ENCODE results near the gene GAS6. TPM values are rescaled to one million over a fixed set of nuclear protein-coding genes. Genes with fewer than 3 reads are reported as not detected.

Gene GAS6
- polyA plus RNA-seq, 12 donors = 20.9 to 61.4 (median 31.5) TPM; not detected in 1

- no peak for DNase-seq
Measured at GRCh38 chr13:113890774-113891480, 27.1 kb upstream of the GAS6 start.

- no peak for DNase-seq
Measured at GRCh38 chr13:113889467-113889866, 25.6 kb upstream of the GAS6 start.

DNA sequence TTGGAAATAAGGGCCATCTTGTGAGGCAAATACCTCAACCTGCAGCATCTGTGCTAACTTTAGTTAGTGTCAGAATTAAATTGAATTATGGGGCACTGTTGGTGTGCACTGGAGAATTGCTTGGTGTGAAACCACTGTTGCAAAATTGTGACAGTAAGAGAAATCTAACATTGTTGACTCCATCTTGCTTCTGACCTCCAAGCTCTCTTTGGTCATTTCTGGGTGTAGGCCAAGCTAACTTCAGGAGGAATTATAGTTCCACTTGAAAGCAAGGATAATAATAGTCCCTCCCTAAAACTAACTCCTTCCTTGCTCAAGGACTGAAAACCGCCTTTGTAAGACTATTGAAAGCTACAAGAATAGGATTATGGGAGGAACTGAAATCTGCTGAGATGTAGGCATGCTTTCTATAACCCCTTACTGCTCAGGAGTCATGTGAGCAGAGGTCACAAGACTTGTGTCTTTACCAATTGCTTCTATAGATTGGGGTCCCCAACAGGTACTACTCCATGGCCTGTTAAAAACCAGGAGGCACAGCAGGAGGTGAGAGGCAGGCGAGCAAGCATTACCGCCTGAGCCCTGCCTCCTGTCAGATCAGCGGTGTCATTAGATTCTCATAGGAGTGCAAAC lies 24.9 kb upstream of the GAS6 start:
- DNase-seq = no peak

DNA sequence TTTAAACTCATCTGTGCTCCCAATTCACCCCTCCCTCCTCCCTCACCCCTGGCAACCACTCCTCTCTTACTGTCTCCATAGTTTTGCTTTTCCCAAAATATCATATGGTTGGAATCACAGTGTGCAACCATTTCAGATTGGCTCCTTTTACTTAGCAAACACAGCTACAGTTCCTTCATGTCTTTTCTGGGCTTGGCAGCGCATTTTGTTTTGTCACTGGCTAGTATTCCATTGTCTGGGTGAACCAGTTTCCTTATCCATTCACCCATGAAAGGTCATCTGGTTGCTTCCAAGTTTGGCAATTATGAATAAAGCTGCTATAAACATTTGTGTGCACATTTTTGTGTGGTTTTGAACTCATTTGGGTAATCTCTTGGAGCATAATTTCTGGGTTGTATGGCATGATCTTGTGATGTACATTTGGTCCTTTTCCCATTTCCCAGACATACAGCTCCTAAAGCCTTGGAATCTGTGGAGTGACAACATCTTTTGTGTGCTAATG lies 23.9 kb upstream of the GAS6 start:
- DNase-seq = no peak

DNA sequence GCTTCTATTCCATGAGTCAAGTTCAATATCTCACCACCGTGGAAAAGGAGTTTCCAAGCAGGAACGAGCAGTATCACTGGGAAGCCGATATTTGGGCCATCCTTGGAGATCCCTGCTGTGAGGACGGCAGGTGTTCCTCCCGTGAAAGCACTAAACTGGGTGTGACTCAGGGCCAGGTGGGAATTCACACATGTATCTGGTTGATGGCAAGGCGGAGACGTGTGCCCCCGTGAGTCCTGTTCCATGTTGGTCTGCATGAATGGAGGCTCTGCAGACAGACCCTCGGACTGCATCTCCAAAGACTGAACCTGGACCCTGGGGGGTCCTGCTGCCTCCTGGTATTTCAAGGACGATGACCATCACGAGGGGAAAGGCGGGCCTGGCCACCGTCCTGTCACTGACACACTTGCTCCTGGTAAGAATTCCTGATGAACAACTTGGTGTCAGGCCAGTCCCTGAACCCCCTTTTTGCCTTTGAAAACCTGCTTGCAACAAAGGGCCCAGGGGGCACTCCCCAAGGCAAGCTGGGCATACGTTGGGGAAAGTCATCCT lies 22.8 kb upstream of the GAS6 start:
- DNase-seq = no peak

DNA sequence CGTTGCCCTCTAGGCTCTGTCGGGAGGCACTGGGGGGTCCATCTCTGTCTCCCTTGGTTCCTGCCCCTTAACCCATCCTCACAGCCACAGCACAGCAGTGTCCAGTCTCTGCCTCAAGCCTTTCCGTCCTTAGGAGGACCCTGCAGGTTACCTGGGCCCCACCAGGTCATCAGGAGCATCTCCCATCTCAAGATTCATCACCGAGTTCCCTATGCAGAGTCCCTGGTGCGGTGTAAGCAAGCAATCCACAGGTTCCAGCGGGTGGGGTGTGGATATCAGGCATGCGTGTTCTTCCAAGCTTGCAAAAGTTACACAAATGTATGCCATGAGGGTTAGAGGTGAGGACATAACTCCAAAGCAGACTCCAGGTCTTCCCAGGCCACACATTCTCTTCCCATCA lies 20.9 kb upstream of the GAS6 start:
- DNase-seq = no peak

DNA sequence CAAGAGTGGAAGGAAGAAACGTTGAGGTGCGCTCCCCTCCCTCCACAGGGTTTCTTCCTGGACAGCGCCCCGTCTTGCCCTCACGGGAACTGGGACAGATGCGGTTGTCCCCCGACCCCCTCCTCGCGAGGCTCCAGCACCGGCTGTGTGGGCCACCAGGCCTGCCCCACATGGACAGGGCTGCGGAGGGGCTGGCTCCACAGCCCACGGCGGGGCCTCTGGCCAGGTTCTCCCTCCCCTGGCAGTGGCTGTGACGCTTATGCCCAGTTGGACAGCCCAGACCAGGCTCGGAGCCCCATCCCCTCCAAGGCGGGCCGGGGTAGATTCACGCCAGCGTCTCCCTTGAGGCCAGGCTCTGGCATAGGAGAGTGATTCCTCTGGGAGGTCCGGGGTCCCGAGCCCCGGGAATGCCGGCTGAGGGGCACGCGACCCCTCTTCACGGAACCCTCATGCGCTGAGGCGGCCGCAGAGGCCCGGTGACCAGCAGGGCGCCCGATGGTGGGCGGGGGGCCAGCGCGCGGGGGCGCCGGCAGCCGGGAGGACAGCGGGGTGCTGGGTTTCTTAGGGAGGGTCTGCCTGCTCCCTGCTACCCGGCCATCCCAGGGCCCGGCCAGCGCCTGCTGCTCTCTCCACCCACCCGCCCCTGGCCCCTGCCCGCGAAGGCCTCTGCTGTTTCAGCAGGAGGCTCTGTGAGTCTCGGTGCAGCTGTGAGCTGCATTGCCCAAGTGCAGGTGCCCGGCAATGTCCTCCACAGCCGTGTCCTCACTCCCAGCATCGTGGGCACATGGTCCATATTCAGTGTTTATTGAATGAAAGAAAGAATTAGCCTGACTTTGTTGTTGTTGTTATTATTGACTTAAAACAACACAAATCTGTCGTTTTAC lies 20.3 kb upstream of the GAS6 start:
- DNase-seq = no peak

GRCh38 chr13:113883314-113883811 lies 19.5 kb upstream of the GAS6 start:
- DNase-seq = no peak

DNA sequence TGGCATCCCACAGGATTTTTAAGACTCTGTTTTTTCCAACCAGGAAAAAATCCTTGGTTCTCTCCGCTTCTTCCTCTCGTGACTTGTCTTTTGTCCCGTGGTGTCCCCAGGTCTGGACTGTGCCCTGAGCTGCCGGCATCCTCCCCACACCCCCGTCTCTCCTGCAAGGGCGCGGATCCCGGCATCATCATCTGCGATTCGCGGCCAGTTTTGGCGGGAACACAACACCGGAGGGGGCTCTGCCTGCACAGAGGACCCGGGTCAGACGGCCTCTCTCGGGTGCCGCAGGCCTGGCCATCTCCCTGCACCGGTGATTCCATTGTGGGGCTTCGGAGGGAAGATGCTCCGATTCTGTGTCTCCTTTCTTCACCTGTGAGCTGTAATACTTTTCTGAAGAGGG lies 18.8 kb upstream of the GAS6 start:
- no peak for DNase-seq

DNA sequence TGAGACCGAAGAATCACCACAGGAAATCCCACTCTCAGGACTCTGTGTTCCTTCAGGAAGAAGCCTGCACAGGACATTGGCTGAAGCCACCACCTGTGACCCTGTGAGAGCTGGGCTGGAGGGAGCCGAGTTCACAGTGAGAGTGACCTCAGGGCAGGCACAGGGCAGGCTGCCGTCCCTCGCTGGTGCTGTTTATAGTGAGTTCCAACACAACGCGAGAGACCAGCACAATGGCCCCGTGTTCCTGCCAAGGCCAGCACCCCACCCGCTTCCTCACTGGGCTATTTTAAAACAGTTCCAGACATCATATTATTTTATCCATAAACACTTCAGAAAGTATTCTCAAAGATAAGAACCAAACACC lies 18.4 kb upstream of the GAS6 start:
- no peak for DNase-seq

DNA sequence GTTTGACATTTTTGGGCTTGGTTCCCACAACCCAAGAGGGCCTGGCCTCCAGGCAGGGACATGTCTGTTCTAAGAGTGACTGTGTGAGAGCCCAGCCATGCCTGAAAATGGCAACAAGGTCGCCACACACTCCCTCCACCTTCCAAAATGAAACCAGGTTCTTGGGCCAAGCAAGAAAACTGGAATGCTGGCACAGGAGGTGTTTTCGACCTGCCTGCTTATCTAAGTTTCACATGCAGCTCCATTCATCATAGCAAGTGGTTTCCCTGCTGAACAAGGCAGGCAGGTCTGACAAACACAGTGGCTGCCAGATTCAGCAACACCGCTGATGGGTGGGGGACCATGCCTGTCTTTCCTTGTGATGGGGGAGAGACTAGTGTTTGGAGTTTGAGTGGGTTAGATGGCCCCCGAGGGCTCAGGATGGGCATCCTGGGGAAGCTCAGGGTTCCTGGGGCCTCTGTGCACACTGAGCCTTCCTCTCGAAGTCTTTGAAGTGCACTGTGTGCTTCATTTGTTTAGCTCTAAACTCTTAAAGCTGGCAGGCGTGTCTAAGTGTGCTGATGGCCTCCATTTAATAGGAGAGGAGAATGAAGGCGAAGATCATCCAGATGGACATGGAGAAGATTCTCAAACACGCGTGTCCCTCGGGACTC lies 17.9 kb upstream of the GAS6 start:
- DNase-seq = no peak

- DNase-seq = no peak
Measured at GRCh38 chr13:113880651-113881611, 17.1 kb upstream of the GAS6 start.

- no peak for DNase-seq
Measured at GRCh38 chr13:113879494-113880360, 15.9 kb upstream of the GAS6 start.

DNA sequence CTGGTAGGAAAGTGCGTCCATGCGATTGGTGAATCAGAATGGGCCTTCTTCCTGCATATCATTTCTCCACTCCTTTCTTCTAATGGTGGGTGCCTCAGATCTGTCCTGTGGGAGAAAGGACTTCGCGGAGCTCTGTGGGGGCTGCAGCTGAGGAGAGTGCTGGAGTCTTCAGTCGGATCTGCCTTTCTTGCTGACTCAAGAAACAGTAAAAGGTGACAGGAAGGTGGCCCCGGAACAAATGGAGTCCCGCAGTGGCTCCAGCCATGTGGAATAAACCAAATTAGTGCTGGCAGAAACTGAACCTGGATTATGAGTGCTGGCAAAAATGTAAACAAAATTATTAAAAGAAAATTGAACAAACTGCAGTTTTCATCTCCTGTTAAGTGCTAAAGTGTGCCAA lies 15.1 kb upstream of the GAS6 start:
- DNase-seq = no peak

GRCh38 chr13:113877149-113877990 lies 13.5 kb upstream of the GAS6 start:
- DNase-seq = no peak

DNA sequence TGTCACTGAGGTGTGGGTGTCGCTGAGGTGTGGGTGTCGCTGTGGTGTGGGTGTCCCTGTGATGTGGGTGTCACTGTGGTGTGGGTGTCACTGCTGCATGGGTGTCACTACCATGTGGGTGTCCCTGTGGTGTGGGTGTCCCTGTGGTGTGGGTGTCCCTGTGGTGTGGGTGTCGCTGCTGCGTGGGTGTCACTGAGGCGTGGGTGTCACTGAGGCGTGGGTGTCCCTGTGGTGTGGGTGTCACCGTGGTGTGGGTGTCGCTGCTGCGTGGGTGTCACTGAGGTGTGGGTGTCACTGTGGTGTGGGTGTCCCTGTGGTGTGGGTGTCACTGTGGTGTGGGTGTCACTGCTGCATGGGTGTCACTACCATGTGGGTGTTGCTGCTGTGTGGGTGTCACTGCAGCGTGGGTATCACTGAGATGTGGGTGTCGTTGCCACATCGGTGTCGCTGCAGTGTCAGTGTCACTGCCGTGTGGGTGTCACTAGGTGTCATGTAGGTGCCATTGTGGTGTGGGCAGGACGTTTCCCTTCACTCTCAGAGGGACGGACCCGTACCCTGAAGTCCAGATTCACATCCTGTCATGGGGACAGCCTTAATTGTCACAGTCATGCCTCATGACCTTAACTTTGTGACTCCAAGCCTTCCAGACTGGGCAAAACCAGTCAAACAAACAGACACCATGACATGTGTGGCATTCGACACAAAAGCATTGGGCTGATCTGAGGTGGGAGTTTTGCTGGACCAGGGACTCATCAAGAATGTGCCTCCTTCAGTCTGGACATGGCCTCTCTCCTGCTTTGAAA lies 12.7 kb upstream of the GAS6 start:
- DNase-seq = no peak

GRCh38 chr13:113875837-113876281 lies 12.0 kb upstream of the GAS6 start:
- no peak for DNase-seq
